ENCODE data around the gene NR6A1. TPM values are rescaled to one million over a fixed set of nuclear protein-coding genes. Genes with fewer than 3 reads are reported as not detected.

The NR6A1 gene
- total RNA-seq, 1 donor from 2014 or later, result 0.81 TPM

- intact Hi-C loops (cut with micrococcal nuclease), result no loop called here
Observed at GRCh38 chr9:124696101-124696500, 75.0 kb downstream of the NR6A1 start.

- intact Hi-C loops (cut with micrococcal nuclease), result no loop called here
Observed at GRCh38 chr9:124695280-124695890, 75.7 kb downstream of the NR6A1 start.

- intact Hi-C loops (cut with micrococcal nuclease), result no loop called here
Observed at GRCh38 chr9:124694414-124695279, 76.5 kb downstream of the NR6A1 start.

GRCh38 chr9:124693403-124693802, 77.7 kb downstream of the NR6A1 start:
- intact Hi-C loops (cut with micrococcal nuclease), result no loop called here

DNA sequence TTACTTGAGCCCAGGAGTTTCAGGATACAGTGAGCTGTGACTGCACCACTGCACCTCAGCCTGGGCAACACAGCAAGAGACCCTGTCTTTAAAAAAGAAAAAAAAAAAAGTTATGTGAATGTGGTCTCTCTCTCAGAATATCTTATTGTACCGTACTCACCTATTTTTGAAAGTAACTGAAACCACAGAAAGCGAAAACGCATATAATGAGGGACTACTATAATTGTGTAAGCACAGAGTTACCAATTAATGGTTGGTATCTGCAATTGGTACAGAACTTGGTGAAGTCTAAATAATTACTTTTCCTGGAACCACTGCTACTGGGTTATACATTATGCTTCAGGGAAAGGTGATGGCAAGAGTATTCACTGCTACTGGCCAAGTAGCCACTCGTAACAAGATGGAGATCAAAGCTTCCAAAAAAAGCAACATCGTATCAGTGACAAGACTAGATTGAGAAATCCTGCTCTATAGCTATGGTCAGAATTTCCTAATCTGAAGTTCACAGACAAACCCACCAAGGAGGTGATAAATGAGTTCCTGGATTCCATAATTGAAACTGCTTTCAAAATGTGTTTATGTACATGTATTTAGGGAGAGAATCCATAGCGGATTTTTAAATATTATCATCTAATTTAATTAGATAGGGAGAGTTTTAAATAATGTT, 82.7 kb downstream of the NR6A1 start:
- intact Hi-C loops (cut with micrococcal nuclease), result no loop called here

GRCh38 chr9:124686918-124687317, 84.2 kb downstream of the NR6A1 start:
- intact Hi-C loops (cut with micrococcal nuclease), result no loop called here

DNA sequence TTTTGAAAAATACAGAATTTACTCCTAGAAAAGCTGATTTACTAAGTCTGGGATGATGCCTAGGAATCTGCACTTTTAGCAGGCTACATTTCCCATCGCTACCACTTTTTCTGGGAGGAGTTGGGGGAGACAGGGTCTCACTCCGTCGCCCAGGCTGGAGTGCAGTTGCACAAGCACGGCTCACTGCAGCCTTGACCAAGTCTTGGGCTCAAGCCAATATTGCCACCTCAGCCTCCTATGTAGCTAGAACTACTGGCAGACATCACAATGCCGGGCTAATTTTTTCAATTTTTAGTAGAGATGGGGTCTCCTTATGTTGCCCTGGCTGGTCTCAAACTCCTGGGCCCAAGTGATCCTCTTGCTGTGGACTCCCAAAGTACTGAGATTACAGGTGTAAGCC, 85.9 kb downstream of the NR6A1 start:
- intact Hi-C loops (cut with micrococcal nuclease), result no loop called here

DNA sequence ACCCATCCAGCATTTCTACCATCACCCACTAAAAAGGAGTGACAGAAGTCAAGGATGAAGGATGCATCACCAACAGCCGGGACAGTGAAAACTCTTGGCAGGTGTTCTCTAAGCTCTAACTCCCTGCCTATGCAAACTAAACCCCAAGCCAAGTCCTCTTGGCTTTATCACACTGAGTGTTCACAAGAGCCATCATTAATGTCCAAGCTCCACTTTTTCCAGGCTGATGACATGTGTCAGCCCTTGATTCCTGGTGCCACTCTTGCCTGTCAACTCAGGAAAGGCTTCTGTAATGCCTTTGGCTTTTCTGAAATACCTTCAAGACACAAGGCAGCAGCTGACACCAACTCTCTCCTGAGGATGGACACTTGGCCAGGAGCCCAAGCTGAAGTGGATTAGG, 86.9 kb downstream of the NR6A1 start:
- intact Hi-C loops (cut with micrococcal nuclease), result no loop called here

DNA sequence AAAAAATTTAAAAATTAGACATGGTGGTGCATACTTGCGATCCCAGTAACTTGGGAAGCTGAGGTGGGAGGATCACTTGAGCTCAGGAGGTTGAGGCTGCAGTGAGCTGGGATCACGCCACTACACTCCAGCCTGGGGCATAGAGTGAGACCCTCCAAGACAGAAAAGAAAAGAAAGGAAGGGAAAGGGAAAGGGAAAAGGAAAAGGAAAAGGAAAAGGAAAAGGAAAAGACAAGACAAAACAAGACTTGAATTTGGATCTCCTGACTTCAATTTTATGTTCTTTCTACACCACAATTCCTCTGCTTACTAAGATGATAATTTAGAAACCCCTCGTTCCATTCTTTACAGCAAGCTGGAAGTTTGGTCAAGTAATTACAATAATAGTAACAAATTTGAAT, 88.1 kb downstream of the NR6A1 start:
- intact Hi-C loops (cut with micrococcal nuclease), result no loop called here

DNA sequence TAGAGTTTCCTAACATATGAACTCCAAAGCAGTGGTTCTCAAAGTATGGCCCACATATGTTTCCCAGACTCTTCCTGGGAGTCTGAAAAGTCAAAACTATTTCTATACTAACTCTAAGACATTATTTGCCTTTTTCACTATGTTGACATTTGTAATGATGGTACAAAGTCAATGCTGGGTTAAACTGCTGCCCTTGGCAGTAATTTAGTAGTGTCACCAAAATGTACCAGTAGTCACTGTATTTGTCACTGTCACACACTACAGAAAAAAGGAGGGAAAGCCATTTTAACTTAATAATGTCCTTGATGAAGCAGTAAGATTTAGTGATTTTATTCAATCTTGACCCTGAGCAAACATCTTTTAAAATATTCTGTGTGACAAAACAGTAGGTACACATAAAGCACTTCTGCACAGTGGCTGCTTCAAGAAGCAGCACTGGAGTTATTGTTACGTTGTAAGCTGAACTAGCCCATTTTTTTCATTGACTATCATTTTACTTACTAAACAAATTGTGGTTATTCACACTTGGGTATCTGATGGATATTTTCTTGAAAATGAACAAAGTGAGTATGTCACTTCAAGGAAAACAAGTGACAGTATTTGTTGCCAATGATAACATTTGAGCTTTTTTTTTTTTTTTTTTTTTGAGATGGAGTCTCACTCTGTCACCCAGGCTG, 90.3 kb downstream of the NR6A1 start:
- intact Hi-C loops (cut with micrococcal nuclease), result no loop called here

- intact Hi-C loops (cut with micrococcal nuclease), result no loop called here
Observed at GRCh38 chr9:124680049-124680448, 91.1 kb downstream of the NR6A1 start.

GRCh38 chr9:124676159-124676551, 95.0 kb downstream of the NR6A1 start:
- intact Hi-C loops (cut with micrococcal nuclease), result no loop called here

GRCh38 chr9:124675261-124676158, 95.6 kb downstream of the NR6A1 start:
- intact Hi-C loops (cut with micrococcal nuclease), result no loop called here

GRCh38 chr9:124674651-124675050, 96.5 kb downstream of the NR6A1 start:
- intact Hi-C loops (cut with micrococcal nuclease), result no loop called here

GRCh38 chr9:124673063-124673462, 98.0 kb downstream of the NR6A1 start:
- intact Hi-C loops (cut with micrococcal nuclease), result no loop called here

DNA sequence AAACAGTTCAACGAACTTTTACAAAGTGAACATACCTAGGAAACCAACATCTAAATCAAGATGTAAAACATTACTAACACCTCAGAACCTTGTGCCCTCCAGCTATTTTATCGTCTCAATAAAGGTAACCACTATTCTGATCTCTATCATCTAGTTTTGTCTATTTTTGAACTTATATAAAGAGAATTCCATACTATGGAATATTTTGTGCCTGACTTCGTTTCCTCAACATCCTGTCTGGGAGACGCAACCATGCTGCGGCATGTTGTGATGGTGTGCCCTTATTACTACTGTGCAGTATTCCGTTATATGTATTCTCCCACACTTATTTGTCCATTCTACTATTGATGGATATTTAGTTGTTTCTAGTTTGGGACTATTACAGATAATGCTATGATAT, 99.2 kb downstream of the NR6A1 start:
- intact Hi-C loops (cut with micrococcal nuclease), result no loop called here

DNA sequence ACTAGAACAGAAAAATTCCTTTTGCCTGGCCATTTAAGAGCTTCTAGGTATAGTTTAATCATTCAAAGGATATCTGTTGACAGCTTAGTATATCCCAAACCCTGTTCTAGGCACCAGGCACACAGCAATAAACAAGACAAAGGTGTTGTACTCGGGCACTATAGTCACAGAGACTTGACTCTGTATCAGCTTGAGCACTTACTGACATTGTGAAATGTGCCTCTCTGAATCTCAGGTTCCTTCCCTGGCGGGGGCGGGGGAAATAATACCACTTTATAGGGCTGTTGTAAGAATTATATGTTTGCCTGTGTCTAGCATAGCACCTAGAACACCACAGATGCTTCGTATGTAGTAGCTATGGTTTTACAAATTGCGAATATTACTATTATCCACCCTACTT, 104.5 kb downstream of the NR6A1 start:
- intact Hi-C loops (cut with micrococcal nuclease), result no loop called here

DNA sequence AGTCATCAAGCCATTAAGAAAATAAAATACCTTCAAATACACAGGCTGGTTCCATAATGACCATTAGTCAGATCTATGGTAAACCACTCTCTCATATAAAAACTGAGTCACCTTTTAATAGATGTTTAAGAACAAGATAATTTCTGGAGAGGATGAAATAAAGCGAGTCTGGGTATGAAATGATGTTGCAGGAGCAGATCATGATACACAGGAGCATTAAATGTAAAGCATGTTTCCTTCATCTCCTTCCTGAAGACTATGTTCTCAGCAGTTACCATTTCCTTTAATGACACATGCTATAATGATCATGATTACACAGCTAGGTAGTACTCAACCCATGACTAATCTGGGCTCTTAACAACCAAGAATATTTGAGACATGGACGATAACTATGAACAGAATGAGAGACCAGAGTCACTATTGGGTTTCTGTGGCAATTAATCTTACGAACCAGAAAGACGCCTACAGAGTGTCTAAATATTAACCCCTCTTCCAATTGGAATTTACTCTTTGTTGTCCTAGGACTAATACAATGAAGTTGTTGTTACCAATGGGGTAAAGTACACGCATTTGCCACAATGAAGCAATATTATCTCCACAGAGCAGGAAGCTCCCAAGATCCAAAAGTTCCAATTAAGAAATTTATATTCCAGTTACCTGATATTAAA, 105.6 kb downstream of the NR6A1 start:
- intact Hi-C loops (cut with micrococcal nuclease), result no loop called here

GRCh38 chr9:124664143-124664542, 107.0 kb downstream of the NR6A1 start:
- intact Hi-C loops (cut with micrococcal nuclease), result no loop called here

Data from T-helper 1 cell treated with Interleukin-12 subunit alpha and Interleukin-12 subunit beta and Interleukin-4 antibody, amounts not matched to agents 30 ng/mL and 1 ng/mL, for 36 hours (primary cell).